Esophagus muscularis mucosa (tissue), 4 donors: Measurements from ENCODE around the gene DYDC2. TPM values are rescaled to one million over a fixed set of nuclear protein-coding genes. Genes with fewer than 3 reads are reported as not detected.

Experiments used
- DNase-seq: peaks from one replicate; pipeline ENCODE4 v3.0.0-alpha.2; 2017; ENCODE audit errors: extremely low spot score
- H3K27ac ChIP-seq, 4 donors: fragments of 200-600 bp; sonication (generic); replicated peaks in 1 of 4; 1 replicate in 3 of 4; 2 replicates in 1 of 4; pipeline ENCODE4 v1.5.1; 2016 to 2019; ENCODE audit warnings: mild to moderate bottlenecking in 1 of 4
- H3K27me3 ChIP-seq, 4 donors: fragments of 200-600 bp; sonication (generic); one replicate each; pipeline versions ENCODE4 v1.5.1 to v1.6.0; 2016 to 2019
- H3K36me3 ChIP-seq, 4 donors: fragments of 200-600 bp; sonication (generic); one replicate each; pipeline ENCODE4 v1.5.1; 2016 to 2019
- H3K4me1 ChIP-seq, 4 donors: fragments of 200-600 bp; sonication (generic); one replicate each; pipeline ENCODE4 v1.5.1; 2016 to 2019
- H3K4me3 ChIP-seq, 4 donors: fragments of 200-600 bp; sonication (generic); 1 replicate in 2 of 4; 2 replicates in 2 of 4; pipeline ENCODE4 v1.5.1; 2016 to 2019; ENCODE audit warnings: mild to moderate bottlenecking in 4 of 4, moderate library complexity in 1 of 4
- H3K9me3 ChIP-seq, 4 donors: fragments of 200-600 bp; sonication (generic); 1 replicate in 3 of 4; 2 replicates in 1 of 4; pipeline ENCODE4 v1.5.1; 2016 to 2019
- EP300 ChIP-seq: sonication (generic); formaldehyde crosslinking; IDR thresholded peaks from one replicate; pipeline ENCODE4 v1.6.1; 2017; ENCODE audit warnings: antibody characterized with exemption
- POLR2A ChIP-seq: fragments of 450-650 bp; IDR thresholded peaks from one replicate; pipeline ENCODE4 v1.6.1; 2017; ENCODE audit warnings: antibody characterized with exemption, moderate library complexity, mild to moderate bottlenecking, low read depth
- POLR2AphosphoS5 ChIP-seq, 2 donors: sonication (generic); formaldehyde crosslinking; IDR thresholded peaks; one replicate each; pipeline ENCODE4 v1.6.1; 2017; ENCODE audit warnings: antibody characterized with exemption in 2 of 2
- whole genome bisulfite sequencing: methylation state at CpG from one replicate; pipeline ENCODE4 v1.1.5; 2018; 5-methylcytosine and 5-hydroxymethylcytosine counted together
- intact Hi-C: fragments of 100-400 bp; cut with DNase I; formaldehyde crosslinking; loops from one replicate; pipeline ENCODE4 v1.15.1; 2023
- total RNA-seq, 4 donors: library from RNA; depleted of rRNA; stranded (reverse); fragments of >200 nt; gene quantifications; one replicate each; pipeline versions ENCODE4 v1.1.0 to v1.2.1, GENCODE V29; 2016
- TF ChIP-seq, protein P1 (sequence below), 3 experiments: fragments of 200-600 bp in 2 of 3; fragments of 450-650 bp in 1 of 3; sonication (generic) in 2 of 3; IDR thresholded peaks; one replicate each; pipeline ENCODE4 v1.5.1; 2017 to 2019; ENCODE audit warnings: antibody characterized with exemption in 3 of 3, mild to moderate bottlenecking in 2 of 3, moderate library complexity in 1 of 3

DYDC2 gene
- total RNA-seq, 4 donors from 2014 or later: not detected

DNA sequence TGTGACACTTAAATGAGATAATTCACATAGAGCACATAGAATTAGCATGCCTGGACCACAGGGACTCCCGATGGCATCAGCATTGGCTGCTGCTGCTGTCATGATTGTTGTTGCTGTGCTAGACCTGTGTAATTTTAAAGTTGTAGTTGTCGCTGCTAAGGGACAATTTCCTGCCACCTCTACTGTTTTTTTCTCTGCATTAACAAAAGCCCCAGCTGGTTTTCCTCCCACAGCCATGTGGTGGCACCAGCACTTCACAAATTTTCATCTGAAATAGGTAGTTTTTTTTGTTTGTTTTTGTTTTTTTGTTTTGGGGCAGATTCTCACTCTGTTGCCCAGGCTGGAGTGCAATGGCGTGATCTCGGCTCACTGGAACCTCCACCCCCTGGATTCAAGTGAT is 26.4 kb downstream of the DYDC2 start:
- Histone ChIP-seq H3K27ac (no peak overlapping the region), H3K27me3 (no peaks in the 10 kb centered on the region), H3K36me3 (no peaks in the 10 kb centered on the region), H3K9me3 (no peaks in the 10 kb centered on the region), H3K4me1 (peaks cover 0 to 7% (median 6%) of the 10 kb centered on the region in 4 donors), H3K4me3 (no peak overlapping the region)
- 33% methylated on average over 4 of the region's 4 CpGs for whole genome bisulfite sequencing
- no peak for DNase-seq
- TF ChIP-seq EP300: no peak
- TF ChIP-seq, protein P1, sequence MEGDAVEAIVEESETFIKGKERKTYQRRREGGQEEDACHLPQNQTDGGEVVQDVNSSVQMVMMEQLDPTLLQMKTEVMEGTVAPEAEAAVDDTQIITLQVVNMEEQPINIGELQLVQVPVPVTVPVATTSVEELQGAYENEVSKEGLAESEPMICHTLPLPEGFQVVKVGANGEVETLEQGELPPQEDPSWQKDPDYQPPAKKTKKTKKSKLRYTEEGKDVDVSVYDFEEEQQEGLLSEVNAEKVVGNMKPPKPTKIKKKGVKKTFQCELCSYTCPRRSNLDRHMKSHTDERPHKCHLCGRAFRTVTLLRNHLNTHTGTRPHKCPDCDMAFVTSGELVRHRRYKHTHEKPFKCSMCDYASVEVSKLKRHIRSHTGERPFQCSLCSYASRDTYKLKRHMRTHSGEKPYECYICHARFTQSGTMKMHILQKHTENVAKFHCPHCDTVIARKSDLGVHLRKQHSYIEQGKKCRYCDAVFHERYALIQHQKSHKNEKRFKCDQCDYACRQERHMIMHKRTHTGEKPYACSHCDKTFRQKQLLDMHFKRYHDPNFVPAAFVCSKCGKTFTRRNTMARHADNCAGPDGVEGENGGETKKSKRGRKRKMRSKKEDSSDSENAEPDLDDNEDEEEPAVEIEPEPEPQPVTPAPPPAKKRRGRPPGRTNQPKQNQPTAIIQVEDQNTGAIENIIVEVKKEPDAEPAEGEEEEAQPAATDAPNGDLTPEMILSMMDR (IDR thresholded peaks at IDR 0.05): peak; percentile 43 to 57 (median 55)
- intact Hi-C loops: loop anchor here (5.0 kb wide), 1 partner anchor 124 kb away; no protein-coding TSS in a partner anchor

DNA sequence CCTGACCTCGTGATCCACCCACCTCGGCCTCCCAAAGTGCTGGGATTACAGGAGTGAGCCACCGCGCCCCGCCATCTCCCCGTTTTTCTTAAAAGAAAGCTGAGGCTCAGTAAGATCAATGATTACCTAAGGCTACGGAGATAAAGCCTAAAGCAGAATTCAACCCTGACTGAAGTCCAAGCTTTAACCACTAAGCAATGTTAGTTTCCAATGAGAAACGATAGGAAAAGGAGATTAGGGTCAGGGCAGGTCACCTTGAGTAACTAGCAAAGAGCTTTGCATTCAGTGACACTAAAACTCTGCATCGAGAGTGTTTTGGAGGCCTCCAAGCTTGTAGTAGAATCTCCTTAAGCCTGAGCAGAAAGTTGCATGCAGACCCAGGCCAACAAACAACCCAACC is 34.2 kb downstream of the DYDC2 start:
- intact Hi-C loops: no loop called here
- DNase-seq: no peak
- TF ChIP-seq, protein P1 (IDR thresholded peaks at IDR 0.05): no peak
- TF ChIP-seq EP300 (no peak), POLR2A (no peak), POLR2AphosphoS5 (IDR thresholded peaks at IDR 0.05) (no peak)
- H3K27me3 ChIP-seq: peaks cover 0 to 5% (median 0%) of the 10 kb centered on the region in 4 donors
- WGBS: 83% methylated on average over 9 of the region's 9 CpGs
- H3K4me3 ChIP-seq: no peak overlapping the region
- no peak overlapping the region for H3K27ac ChIP-seq
- peaks cover 4 to 12% (median 8%) of the 10 kb centered on the region in 4 donors for H3K4me1 ChIP-seq
- no peaks in the 10 kb centered on the region for H3K9me3 ChIP-seq
- no peaks in the 10 kb centered on the region for H3K36me3 ChIP-seq

DNA sequence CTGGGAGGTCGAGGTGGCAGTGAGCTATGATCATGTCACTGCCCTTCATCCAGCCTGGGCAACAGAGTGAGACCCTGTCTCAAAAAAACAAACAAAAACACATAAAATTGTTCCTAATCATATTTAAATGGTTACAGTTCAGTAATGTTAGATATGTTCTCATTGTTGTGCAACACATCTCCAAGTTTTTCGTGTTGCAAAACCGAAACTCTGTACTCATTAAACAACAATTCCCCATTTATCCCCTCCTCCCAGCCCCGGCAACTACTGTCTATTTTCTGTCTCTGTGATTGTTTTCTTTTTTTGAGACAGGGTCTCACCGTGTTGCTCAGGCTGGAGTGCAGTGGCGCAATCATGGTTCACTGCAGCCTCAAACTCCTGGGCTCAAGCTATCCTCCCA is 35.7 kb downstream of the DYDC2 start:
- Histone ChIP-seq H3K27me3 (peaks cover 0 to 5% (median 0%) of the 10 kb centered on the region in 4 donors), H3K4me1 (peaks cover 4 to 12% (median 6%) of the 10 kb centered on the region in 4 donors), H3K4me3 (no peak overlapping the region), H3K36me3 (no peaks in the 10 kb centered on the region), H3K9me3 (no peaks in the 10 kb centered on the region), H3K27ac (no peak overlapping the region)
- intact Hi-C loops: no loop called here
- TF ChIP-seq, protein P1 (IDR thresholded peaks at IDR 0.05): no peak
- TF ChIP-seq POLR2A: no peak
- TF ChIP-seq EP300: no peak
- no peak for DNase-seq
- WGBS: 85% methylated on average over 6 of the region's 6 CpGs

DNA sequence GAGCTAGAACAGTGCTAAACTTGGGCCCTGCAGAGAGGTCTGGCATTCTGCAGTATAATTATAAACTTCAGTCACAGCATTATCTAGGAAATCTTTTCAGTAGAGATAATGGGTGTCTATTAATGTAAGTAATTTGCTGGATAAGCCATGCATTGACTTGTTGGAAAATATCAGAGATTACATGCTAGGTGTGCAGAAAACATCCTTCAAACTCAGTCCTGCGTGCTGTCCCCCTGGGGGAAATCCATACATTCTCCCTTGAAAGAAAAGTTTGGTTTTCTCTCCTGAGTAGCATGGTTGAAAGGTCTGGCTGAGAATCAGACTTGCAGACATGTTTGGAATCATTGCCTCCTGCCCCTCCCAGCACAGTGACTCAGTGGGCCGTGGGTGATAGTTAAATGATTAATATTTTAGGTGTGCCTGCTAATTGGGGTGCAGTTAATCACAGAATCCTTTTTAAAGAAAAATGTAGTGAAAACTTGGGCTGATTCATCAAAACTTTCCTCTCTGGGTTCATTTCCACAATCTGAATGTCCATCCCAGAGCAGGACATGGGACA is 37.9 kb downstream of the DYDC2 start:
- intact Hi-C loops: no loop called here
- TF ChIP-seq POLR2AphosphoS5 (IDR thresholded peaks at IDR 0.05): no peak
- TF ChIP-seq, protein P1 (IDR thresholded peaks at IDR 0.05): no peak
- no peak for TF ChIP-seq EP300
- no peak for TF ChIP-seq POLR2A
- H3K27me3 ChIP-seq: peaks cover 0 to 5% (median 0%) of the 10 kb centered on the region in 4 donors
- no peaks in the 10 kb centered on the region for H3K9me3 ChIP-seq
- DNase-seq: no peak
- H3K27ac ChIP-seq: no peak overlapping the region
- H3K36me3 ChIP-seq: no peaks in the 10 kb centered on the region
- no peaks in the 10 kb centered on the region for H3K4me1 ChIP-seq
- WGBS: 69% methylated on average over 2 of the region's 2 CpGs
- H3K4me3 ChIP-seq: no peak overlapping the region

DNA sequence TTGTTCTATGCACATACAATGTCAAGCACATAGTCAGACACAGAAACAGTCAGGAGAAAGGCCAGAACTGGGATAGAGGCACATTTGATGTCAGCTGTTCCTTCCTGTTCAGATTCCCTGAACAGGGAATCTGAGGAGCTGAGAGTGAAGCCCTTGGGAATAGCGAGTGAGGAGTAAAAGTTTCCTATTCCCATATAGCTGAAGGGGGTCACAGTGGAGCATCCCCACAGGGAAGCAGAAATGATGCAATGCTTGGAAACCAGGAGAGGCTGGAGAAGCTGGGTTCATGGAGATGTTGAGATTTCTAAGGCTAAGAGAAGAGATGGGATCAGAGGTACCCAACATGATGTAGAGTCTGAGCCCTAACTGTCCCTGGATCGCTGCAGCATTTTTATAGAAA is 40.4 kb downstream of the DYDC2 start:
- intact Hi-C loops: no loop called here
- WGBS: 94% methylated on average over 2 of the region's 2 CpGs
- H3K36me3 ChIP-seq: no peaks in the 10 kb centered on the region

More for the DNA sequence above, 40.4 kb downstream of the DYDC2 start:
- Histone ChIP-seq H3K4me1 (no peaks in the 10 kb centered on the region), H3K9me3 (no peaks in the 10 kb centered on the region), H3K4me3 (no peak overlapping the region), H3K27ac (no peak overlapping the region), H3K27me3 (peaks cover 0 to 5% (median 0%) of the 10 kb centered on the region in 4 donors)
- no peak for DNase-seq
- TF ChIP-seq EP300: no peak
- no peak for TF ChIP-seq POLR2AphosphoS5 (IDR thresholded peaks at IDR 0.05)
- TF ChIP-seq, protein P1 (IDR thresholded peaks at IDR 0.05): no peak
- no peak for TF ChIP-seq POLR2A
